Panc1 (cell line): ENCODE results near the gene PRKAG2. TPM values are rescaled to one million over a fixed set of nuclear protein-coding genes. Genes with fewer than 3 reads are reported as not detected.

Experiments used
- ATAC-seq: fragments of 200-7000 bp; cut with Tn5 transposase; 2 replicates; pipeline ENCODE4 v1.9.1; 2020; ENCODE audit warnings: mild to moderate bottlenecking, moderate library complexity
- BruUV-seq: library from RNA; stranded (reverse); fragments of 400-500 nt; replicated peaks from 2 replicates; lab custom pipeline; 2021; lab: Mats Ljungman, UMichigan
- CTCF ChIA-PET: fragments of 300-600 bp; sonication (Branson Sonifier 250); formaldehyde crosslinking; loops from one replicate; lab custom pipeline; 2022; ENCODE audit warnings: antibody characterized with exemption; lab: Charles Lee
- POLR2A ChIA-PET: fragments of 300-600 bp; sonication (Branson Sonifier 250); formaldehyde crosslinking; loops from one replicate; lab custom pipeline; 2022; ENCODE audit warnings: antibody characterized with exemption; lab: Charles Lee
- DNase-seq: peaks from one replicate; pipeline ENCODE4 v3.0.0-alpha.2; 2010; ENCODE audit warnings: low read depth, low spot score
- H3K27ac ChIP-seq: 2 replicates; pipeline ENCODE4 v1.5.1; 2011; ENCODE audit warnings: mild to moderate bottlenecking, low read length, inconsistent platforms
- H3K27me3 ChIP-seq: fragments of 200-500 bp; sonication (Bioruptor generic); 2 replicates; pipeline ENCODE4 v1.6.0; 2014; ENCODE audit warnings: low read length, inconsistent platforms; ENCODE audit not compliant: control insufficient read depth, insufficient read depth
- H3K36me3 ChIP-seq: fragments of 200-500 bp; sonication (Bioruptor generic); 2 replicates; pipeline ENCODE4 v1.5.1; 2014; ENCODE audit warnings: inconsistent platforms, mild to moderate bottlenecking, low read length, moderate library complexity; ENCODE audit not compliant: control insufficient read depth, insufficient read depth
- H3K4me1 ChIP-seq: 2 replicates; pipeline ENCODE4 v1.5.1; 2011; ENCODE audit warnings: inconsistent platforms, mild to moderate bottlenecking, low read length, moderate library complexity; ENCODE audit not compliant: control insufficient read depth, insufficient read depth
- H3K4me3 ChIP-seq, 2 experiments: 2 replicates each; pipeline ENCODE4 v1.5.1; 2011 to 2012; ENCODE audit warnings: low read depth in 2 of 2, low read length in 2 of 2, mild to moderate bottlenecking in 2 of 2, inconsistent platforms in 1 of 2, moderate library complexity in 1 of 2
- H3K9me3 ChIP-seq: fragments of 200-500 bp; sonication (Bioruptor generic); 2 replicates; pipeline ENCODE4 v1.5.1; 2014; ENCODE audit warnings: low read depth, mild to moderate bottlenecking, inconsistent platforms, low read length, moderate library complexity; ENCODE audit not compliant: control insufficient read depth, insufficient read depth
- POLR2AphosphoS5 ChIP-seq: IDR thresholded peaks from 2 replicates; pipeline ENCODE4 v1.6.1; 2012; ENCODE audit warnings: mild to moderate bottlenecking, low read depth, low read length, moderate library complexity
- SIN3A ChIP-seq: IDR thresholded peaks from 2 replicates; pipeline ENCODE4 v1.6.1; 2012; ENCODE audit warnings: low read depth, mild to moderate bottlenecking, low read length, moderate library complexity, borderline replicate concordance; ENCODE audit not compliant: insufficient read depth
- TCF7L2 ChIP-seq: IDR thresholded peaks from 2 replicates; pipeline ENCODE4 v1.6.1; 2011; ENCODE audit warnings: mild to moderate bottlenecking, low read depth, low read length, inconsistent platforms
- in situ Hi-C: cut with HindIII; loops from 2 replicates; pipeline ENCODE4 v1.10.0; 2016; ENCODE audit warnings: low sequenced_read_pairs, low pct_unique_long_range_greater_than_20kb
- intact Hi-C: fragments of 100-400 bp; cut with micrococcal nuclease; formaldehyde crosslinking; loops from one replicate; pipeline ENCODE4 v1.10.0; 2022; ENCODE audit not compliant: unreplicated experiment
- total RNA-seq: library from RNA; stranded (reverse); gene quantifications from one replicate; pipeline ENCODE4 v1.2.1, GENCODE V29; 2021; ENCODE audit not compliant: unreplicated experiment
- TF ChIP-seq, protein P1 (sequence below): fragments of 450-650 bp; IDR thresholded peaks from 2 replicates; pipeline ENCODE4 v1.5.1; 2017; ENCODE audit warnings: mild to moderate bottlenecking
- TF ChIP-seq, protein P2 (sequence below), 2 experiments: IDR thresholded peaks; 2 replicates each; pipeline ENCODE4 v1.6.1; 2011 to 2012; ENCODE audit warnings: low read depth in 2 of 2, control low read depth in 1 of 2, low read length in 1 of 2, mild to moderate bottlenecking in 1 of 2, moderate library complexity in 1 of 2; ENCODE audit not compliant: insufficient read depth in 1 of 2

PRKAG2 gene
- total RNA-seq, 1 experiment from 2014 or later, result 71.6 TPM

DNA sequence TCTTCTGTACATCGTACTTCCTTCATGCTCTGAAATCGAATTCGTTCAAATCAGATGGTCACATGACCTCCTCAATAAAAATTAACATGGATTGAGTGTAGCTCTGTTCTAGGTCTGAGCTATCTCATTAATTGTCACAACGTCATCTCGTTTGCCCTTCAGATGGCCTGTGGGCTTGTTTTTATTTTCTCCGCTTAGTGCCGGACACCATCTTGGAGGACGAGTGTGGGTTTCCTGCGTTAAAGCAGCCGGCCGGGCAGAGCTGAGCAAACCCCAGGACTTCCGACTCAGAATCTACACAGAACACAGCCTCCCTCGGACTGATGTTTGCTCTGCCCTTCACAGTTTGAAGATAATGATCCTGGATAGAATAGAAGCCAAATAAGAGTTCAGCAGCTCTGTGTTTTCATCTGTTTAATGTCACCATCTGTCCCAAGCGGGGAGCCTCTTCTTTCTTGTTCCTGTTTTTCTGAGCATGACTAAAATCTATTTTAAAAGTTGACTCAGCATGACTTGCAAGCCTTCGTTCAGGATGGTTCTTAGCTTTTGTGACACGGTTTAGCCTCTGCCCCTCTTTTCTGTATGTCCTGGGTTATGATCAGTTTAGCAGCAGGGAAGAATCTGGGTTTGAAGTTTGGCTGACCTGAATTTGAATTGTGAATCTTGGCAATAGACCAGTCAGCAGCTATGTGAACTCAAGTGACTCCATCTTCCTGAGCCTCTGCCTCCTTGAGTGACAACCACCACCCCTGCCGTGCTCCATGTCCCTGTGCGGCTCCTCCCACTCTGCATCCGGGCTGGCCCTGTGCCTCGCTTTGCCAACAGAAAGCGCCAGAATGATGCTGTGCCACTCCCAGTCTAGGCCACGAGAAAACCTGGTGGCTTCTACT is 48.8 kb upstream of the PRKAG2 start:
- Histone ChIP-seq H3K4me1 (no peaks in the 10 kb centered on the region), H3K4me3 (no peak overlapping the region), H3K27me3 (no peaks in the 10 kb centered on the region; the same call in 1 of the 2 replicates), H3K9me3 (no peaks in the 10 kb centered on the region), H3K27ac (no peak overlapping the region), H3K36me3 (no peaks in the 10 kb centered on the region)
- in situ Hi-C loops (no loop called here), intact Hi-C loops (no loop called here)
- ChIA-PET CTCF (no interaction called here), POLR2A (no interaction called here)
- BruUV-seq, result no TSS peak
- no peak for DNase-seq
- no peak for ATAC-seq
- TF ChIP-seq, protein P1, sequence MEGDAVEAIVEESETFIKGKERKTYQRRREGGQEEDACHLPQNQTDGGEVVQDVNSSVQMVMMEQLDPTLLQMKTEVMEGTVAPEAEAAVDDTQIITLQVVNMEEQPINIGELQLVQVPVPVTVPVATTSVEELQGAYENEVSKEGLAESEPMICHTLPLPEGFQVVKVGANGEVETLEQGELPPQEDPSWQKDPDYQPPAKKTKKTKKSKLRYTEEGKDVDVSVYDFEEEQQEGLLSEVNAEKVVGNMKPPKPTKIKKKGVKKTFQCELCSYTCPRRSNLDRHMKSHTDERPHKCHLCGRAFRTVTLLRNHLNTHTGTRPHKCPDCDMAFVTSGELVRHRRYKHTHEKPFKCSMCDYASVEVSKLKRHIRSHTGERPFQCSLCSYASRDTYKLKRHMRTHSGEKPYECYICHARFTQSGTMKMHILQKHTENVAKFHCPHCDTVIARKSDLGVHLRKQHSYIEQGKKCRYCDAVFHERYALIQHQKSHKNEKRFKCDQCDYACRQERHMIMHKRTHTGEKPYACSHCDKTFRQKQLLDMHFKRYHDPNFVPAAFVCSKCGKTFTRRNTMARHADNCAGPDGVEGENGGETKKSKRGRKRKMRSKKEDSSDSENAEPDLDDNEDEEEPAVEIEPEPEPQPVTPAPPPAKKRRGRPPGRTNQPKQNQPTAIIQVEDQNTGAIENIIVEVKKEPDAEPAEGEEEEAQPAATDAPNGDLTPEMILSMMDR, result no peak
- no peak for TF ChIP-seq SIN3A
- TF ChIP-seq, protein P2, sequence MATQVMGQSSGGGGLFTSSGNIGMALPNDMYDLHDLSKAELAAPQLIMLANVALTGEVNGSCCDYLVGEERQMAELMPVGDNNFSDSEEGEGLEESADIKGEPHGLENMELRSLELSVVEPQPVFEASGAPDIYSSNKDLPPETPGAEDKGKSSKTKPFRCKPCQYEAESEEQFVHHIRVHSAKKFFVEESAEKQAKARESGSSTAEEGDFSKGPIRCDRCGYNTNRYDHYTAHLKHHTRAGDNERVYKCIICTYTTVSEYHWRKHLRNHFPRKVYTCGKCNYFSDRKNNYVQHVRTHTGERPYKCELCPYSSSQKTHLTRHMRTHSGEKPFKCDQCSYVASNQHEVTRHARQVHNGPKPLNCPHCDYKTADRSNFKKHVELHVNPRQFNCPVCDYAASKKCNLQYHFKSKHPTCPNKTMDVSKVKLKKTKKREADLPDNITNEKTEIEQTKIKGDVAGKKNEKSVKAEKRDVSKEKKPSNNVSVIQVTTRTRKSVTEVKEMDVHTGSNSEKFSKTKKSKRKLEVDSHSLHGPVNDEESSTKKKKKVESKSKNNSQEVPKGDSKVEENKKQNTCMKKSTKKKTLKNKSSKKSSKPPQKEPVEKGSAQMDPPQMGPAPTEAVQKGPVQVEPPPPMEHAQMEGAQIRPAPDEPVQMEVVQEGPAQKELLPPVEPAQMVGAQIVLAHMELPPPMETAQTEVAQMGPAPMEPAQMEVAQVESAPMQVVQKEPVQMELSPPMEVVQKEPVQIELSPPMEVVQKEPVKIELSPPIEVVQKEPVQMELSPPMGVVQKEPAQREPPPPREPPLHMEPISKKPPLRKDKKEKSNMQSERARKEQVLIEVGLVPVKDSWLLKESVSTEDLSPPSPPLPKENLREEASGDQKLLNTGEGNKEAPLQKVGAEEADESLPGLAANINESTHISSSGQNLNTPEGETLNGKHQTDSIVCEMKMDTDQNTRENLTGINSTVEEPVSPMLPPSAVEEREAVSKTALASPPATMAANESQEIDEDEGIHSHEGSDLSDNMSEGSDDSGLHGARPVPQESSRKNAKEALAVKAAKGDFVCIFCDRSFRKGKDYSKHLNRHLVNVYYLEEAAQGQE (IDR thresholded peaks at IDR 0.05; ENCODE audit: insufficient read depth in 1 of 2, low read depth in 2 of 2, low read length in 1 of 2), result no peak
- no peak for TF ChIP-seq TCF7L2
- no peak for TF ChIP-seq POLR2AphosphoS5

DNA sequence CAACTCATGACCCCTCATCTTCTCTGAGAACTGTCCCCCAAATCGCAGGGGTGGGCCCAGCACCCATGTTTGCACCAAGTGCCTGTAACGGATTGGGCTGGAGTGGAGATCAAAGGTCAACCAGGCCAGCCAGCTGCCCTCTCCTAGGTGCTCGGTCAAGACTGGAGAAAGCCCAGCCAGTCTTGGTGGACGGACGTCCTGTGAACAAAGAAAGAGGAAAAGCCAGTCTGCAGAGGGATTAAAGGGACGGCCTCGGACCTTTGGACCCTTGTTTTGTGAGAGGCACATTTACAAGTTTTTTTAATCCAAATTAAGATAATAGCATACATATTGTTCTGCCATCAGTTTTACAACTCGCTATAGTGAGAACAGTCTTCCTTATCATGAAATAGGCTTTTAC is 47.6 kb upstream of the PRKAG2 start:
- intact Hi-C loops, result no loop called here
- CTCF ChIA-PET, result interaction anchor here (1.4 kb wide), 1 partner anchor 8 kb away, joined by 3 read pairs; no protein-coding TSS in a partner anchor

More for the DNA sequence above, 47.6 kb upstream of the PRKAG2 start:
- Histone ChIP-seq H3K9me3 (no peaks in the 10 kb centered on the region), H3K4me3 (no peak overlapping the region), H3K27me3 (no peaks in the 10 kb centered on the region; the same call in 1 of the 2 replicates), H3K36me3 (no peaks in the 10 kb centered on the region), H3K4me1 (no peaks in the 10 kb centered on the region), H3K27ac (no peak overlapping the region)
- no TSS peak for BruUV-seq
- no peak for TF ChIP-seq POLR2AphosphoS5
- no peak for TF ChIP-seq TCF7L2
- TF ChIP-seq, protein P1, result no peak
- TF ChIP-seq, protein P2 (IDR thresholded peaks at IDR 0.05; ENCODE audit: insufficient read depth in 1 of 2, low read depth in 2 of 2, low read length in 1 of 2), result no peak
- TF ChIP-seq SIN3A, result no peak
- in situ Hi-C loops, result no loop called here
- POLR2A ChIA-PET, result no interaction called here
- ATAC-seq (no peak), DNase-seq (no peak)
